ENCODE measurements around the gene ZNF500.

Gene ZNF500

GRCh38 chr16:4704491-4704890 lies 62.5 kb downstream of the ZNF500 start:
- DNase-seq (ENCODE audit: low spot score): no peak

- no peak for DNase-seq (ENCODE audit: low spot score)
These were observed 63.1 kb downstream of the ZNF500 start for GRCh38 chr16:4703906-4704305.

- DNase-seq (ENCODE audit: low spot score): no peak
These were observed 64.5 kb downstream of the ZNF500 start for GRCh38 chr16:4702466-4702808.

GRCh38 chr16:4701791-4702465 lies 65.0 kb downstream of the ZNF500 start:
- no peak for DNase-seq (ENCODE audit: low spot score)

- no peak for DNase-seq (ENCODE audit: low spot score)
These were observed 65.8 kb downstream of the ZNF500 start for GRCh38 chr16:4700997-4701743.

- DNase-seq (ENCODE audit: low spot score): no peak
These were observed 66.5 kb downstream of the ZNF500 start for GRCh38 chr16:4700380-4700996.

- no peak for DNase-seq (ENCODE audit: low spot score)
These were observed 67.9 kb downstream of the ZNF500 start for GRCh38 chr16:4699046-4699556.

GRCh38 chr16:4698321-4699045 lies 68.5 kb downstream of the ZNF500 start:
- no peak for DNase-seq (ENCODE audit: low spot score)
